HK-2 (cell line): ENCODE results near the gene PRSS38.
A peak's percentile ranks its signal among the peaks of the same experiment; 100 is the strongest.

Experiments
- DNase-seq: peaks from one replicate; pipeline ENCODE4 v3.0.0-alpha.2; 2018; ENCODE audit not compliant: unreplicated experiment

The PRSS38 gene

DNA sequence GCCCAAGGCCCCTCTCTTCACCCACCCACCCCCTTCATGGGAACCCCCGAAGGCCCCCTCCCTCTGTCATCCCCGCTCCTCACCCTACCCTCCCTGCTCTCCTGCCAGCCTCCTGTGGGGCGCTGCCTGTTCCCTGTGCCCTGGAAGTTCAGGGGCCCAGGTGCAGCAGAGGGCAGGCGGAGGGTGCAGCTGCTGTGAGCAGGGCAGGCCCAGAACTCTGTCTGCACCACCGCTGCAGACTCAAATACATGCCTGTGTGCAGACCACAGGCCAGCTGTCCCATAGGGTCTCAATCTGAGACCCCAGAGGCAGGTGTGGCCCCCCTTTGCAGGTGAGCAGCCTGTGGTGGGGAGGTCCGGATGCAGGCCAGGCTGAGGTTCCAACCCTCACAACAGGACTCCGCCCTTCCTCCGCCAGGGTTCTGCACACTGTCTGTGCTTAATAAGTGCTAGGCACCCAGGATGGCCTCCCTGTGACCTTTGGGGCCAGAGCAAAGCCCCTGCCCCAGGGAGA lies 69.7 kb downstream of the PRSS38 start:
- no peak for DNase-seq

DNA sequence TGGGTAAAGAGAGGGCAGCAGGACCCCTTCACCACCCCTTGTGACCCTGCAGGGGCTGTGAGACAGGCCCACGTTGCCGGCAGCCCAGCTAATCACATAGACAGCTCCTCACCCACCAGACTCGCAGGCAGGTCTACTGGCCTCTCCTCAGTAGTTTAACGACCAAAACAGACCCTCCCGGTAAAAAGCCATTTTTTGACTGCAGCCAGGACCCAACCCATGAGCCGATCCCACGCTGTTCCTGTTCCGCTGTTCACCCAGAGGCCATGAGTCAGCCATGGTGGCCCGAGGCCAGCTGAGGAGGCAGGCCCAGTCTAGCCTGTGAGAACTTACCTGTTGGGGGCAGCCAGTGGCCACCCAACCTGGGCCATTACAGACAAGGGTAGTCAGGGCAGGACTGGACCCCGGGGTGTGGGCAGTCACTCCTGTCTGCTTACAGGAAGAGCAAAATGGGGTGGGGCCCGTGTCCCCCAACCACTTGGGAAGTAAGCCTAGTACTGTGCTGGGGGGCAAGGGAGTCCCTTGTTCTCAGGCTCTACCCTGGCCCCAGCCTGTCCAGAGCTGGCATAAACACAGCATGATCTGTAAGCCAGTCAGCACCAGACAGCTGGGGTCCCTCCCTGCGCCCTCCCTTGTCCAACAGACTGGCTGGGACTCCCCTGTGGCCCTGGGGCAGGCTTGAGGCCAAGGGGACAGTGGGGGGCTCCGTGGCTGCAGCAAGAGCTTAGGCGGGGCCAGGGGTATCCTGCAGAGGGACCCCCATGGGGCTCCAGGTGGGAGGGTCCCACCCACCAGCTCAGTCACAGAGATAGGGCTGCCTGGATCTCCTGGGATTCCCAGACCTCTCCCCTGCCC lies 70.4 kb downstream of the PRSS38 start:
- DNase-seq: peak; percentile 51

DNA sequence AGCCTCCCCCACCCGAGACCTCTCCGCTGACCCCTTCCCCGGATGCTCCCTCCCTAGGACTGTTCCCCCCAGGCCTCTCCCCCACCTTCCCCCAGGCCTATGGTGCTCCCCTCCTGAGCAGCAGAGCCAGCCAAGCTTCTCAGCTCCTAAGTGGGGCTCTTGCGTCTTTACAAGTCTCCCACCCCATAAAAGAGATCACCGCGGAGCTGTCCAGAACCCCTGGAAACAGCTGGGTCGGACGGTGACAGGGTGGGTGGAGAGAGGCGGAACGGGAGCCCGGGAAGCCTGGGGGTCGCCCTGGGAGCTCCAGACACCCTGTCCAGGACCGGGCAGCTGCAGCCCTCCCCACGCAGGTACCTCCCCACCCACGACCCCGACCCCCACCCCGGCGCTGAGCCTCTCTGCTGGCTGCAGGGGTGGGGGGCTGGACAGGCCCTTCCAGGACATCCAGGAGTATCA lies 71.1 kb downstream of the PRSS38 start:
- no peak for DNase-seq

DNA sequence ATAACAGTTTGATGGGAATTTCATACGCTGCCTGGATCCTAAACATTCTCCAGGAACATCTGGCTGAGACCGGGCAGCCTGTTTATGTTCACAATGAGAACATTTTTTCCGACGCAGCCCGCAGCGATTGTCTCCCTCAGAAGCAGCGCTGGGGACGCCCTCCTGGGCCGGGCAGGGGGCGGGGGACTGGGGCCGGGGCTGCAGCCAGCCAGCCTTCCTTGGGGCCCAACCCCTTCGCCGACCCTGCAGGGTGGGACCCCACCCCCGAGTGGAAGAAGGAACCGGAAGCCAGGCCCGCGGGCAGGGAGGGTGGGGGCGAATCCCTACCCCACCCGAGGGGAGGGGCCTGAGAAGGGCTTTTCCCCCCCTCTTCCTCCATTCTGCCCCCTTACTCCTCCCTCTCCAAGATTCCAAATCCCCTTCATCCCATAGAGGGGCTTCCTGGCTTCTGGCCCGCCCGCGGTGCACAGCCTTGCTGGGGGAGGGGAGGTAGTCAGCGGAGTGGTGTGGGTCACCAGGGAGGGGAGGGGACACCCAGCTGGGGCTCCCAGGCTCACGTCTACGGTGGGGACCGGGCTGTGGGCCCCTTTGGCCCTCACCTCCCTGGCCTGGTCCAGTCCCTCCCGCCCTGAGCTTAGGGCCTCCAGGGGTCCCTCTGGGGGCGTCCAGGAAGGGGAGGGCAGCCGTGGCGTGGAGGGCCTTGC lies 71.7 kb downstream of the PRSS38 start:
- no peak for DNase-seq

DNA sequence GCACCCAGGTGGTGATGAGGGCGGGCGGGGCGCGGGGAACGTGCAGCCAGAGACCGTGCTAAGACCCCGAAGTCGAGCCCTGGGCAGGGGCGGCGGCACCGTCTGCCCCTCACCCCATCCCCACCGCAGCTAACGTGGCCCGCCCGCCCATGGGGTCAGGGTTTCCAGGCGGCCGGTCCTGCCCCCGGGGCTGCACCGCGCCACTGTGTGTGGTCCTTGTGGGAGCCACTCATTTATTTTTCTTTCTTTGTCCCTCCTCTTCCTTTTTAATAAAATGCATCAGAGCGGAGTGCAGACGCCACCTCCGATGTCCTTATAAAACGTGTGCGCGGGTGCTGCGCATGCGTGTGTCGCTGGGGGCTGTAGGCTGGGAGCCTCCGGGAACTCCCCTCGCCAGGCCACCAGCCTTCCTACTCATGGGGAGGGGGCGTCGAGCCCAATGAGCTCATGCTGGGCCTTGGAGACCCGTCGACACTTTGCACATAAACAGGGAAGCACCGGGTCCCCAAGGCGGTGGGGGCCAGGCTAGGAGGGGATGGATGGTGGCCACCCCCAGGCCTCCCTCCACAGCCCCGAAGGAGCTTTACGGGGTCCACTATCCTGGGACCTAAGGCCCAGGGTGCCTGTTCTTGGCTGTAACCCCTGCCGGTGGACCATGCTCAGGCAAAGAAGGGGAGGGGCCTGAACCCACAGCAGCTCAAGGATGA lies 72.4 kb downstream of the PRSS38 start:
- no peak for DNase-seq

DNA sequence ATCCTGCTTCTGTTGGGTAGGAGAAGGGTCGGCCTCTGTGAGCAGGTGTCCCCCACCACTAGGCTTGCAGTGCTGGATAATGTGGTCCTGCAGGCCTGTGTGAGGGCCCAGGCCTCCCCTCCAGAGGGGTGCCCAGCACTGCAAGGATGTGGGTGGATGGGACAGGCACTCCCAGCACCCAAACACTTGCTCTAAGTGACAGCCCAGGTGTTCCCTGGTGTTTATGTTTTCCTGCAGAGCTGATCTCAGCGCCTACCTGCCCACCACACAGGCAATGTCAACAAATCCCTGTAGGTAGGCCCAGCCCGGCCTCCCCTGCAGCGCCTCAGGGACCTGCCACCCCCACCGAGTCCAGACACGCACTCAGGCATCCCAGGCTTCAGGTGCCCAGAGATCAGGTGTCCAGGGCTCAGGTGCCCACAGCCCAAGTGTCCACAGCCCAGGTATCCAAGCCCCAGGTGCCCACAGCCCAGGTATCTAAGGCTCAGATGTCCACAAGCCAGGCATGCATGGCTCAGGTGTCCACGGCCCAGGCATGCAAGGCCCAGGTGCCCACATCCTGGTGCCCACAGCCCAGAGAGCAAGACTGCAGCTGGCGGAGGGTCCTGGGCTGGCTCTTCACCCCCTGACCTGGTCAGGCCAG lies 73.0 kb downstream of the PRSS38 start:
- no peak for DNase-seq

DNA sequence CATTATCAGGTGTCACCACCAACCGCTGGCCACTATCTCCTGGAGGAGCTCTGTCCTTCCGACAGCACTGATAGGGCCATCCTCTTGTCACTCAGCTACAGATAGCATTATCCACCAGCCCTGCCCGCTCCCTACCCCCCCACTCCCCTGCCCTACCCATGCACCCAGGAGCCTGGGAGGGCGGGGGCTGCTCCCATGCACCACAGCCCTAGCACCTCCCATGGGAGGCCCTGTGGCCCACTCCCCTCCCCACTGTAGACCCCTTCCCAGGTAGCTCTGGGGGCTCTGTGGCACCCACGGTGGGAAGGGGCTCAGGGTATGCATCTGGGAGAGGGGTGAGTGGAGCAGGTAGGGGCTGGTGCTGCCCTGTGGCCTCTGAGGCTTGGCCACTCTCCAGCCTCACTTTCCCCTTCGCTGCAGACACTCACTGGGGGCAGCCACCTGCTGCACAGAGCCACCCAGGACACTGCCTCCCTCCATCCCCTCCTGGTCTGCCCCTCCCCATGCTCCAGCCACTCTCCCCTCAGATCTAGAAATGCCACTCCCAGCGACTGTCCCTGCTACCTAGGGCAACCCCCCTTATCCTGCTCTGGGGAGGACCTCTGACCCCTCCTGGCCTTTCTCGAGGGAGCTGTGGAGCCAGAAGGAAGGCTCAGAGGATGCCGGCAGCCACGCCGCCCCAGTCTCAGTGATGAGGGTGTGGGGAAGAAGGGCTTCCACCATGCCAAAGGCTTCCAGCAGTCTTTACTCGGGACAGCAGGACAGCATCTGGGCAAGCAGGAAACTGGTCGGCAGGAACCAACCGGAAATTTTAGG lies 73.8 kb downstream of the PRSS38 start:
- DNase-seq: no peak

DNA sequence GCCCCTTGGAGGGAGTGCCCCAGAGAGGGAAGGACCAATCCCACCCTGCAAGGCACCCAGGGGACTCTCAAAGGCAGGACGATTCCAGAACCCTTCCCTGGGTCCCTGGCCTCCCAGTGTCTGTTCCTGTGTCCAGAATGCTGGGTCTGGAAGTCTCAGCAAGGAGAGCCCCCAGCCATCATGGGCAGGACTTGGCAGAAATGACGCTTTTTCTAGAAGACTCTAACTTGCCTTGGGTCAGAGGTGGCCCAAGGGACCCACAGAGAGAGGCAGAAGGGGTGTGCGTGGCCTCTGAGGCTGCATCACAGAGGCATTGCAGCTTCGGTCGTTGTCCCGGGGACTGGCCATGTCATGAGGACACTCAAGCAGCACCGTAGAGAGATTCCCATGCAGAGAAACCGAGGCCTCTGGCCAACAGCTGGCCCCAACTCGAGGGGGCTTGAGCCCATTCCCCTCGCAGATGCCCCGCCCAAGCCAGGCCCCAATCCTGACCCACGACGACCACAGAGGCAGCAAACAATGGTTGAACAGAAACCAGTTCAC lies 74.5 kb downstream of the PRSS38 start:
- no peak for DNase-seq

DNA sequence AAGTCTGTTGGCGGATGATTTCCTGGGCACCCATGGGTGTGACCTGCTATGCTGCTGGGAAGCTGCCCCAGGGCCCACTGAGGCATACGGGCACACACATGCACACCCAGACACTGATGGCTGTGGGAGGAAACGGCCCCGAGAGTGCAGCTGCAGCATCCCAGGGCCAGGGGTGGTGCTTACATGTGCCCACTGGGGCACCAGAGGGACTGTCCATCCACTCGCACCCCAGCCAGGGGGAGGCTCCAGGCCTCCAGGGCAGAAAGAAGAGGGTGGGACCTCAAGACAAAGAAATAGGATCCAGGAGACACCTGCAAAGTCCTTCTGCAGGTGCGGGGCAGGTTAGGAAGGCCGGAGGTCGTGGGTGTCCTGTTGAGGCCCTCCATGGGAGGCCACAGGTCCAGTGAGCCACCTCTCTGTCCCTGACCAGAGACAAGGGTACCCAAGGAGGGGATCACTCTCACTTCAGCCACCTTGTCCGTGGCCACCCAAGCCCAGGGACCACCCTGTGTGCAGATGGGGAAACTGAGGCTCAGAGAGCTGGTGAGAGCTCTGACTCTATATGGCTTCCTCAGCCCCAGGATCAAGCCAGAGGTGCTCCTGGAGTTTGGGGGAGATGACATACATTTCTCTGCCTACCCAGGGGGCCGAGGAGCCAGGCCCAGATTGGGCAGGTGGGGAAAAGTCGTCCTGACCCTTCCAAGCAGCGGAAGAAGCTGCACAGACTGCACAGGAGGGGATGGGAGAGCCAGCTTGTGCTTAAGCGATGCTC lies 75.2 kb downstream of the PRSS38 start:
- DNase-seq: no peak

DNA sequence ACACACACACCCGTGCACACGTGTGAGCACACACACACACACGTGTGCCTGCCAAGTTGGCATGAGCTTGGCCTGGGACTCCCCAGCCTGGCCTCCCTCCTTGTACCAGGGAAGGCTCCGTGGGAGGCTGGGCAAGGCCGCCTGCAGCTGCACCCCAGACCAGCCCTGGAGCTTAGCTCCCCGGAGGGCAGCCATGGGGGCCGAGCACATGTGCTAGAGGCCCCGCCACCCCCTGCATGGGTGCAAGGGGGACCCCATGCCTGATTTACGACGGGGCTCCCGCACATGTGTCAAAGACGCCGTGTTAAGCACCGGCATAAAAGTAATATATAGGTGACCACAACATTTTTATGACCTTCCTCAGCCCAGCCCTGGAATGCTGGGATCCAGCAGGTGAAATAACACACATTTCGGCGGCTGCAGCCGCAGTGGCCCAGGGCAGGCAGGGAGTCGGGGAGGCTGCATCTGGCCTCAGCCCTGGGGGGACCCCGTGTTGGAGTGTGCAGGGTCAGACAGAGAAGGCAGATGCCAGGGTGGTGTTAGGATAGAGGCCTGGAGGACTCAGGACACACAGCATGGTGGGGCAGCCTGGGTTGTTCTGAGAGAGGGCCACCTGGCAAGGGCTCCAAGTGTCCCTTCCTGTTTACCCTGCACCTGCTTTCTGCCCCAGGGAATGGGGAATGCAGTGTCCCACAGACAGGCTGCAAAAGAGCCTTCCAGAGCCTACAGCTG lies 75.9 kb downstream of the PRSS38 start:
- DNase-seq: no peak

DNA sequence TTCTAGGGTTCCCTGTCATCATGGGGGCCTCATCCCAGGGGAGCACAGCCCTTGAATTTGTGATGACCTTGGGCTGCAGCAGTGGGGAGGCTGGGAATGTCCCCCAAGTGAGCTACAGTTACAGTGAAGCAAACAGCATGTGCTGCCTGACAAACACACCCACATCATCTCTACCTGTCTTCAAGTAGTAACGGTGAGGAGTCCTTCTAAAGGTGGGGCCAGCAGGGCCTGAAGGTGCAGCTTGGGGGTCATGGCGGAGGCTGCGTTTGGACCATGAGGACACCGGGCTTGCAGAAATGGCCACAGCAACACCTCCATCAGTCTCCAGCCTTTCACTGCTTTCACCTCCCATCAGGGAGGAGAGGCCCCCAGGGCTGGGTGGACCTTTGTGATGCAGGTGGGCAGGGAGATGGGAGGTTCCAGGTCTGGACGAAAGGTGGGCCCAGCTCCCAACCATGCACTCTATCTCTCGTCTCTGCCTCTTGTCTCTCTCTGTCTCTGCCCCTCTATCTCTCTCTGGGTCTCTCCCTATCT lies 76.5 kb downstream of the PRSS38 start:
- no peak for DNase-seq

DNA sequence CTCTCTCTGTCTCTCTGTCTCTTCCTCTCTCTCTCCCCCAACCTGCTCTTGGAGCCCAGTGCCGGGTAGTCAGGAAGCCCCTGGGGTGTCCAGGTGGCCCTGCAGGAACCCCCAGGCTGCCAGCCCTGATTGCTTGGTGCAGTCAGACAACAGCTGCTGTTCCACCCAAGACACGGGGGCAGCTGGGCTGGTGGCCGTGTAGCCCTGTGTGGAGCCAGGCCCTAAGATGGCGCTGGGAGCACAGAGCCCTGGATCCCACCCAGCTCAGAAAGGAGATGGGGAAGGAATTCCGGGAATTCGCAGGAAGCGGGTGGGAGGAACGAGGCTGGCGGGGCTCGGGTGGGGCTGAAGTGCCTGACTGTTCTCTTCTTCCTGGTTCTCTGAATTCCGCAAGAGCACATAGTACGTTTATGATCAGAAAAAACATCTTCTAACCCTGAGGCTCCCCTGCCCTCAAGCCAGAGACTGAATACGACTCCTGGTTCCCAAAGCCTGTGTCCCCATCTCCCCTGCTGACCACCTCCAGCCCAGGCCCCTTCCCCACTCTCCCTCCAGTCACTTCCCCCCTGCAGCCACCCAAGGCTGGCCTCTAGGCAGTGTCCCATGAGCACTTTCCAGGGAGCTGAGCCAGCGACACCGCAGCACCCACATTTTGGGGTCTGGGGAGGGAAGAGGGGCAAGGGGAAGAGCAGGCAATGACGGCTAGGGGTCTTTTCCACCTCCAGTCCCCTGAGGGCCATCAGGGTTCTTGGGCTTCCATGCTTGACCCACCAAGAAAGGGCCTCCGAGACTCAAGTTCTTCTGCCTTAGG lies 77.2 kb downstream of the PRSS38 start:
- peak; percentile 0 for DNase-seq

DNA sequence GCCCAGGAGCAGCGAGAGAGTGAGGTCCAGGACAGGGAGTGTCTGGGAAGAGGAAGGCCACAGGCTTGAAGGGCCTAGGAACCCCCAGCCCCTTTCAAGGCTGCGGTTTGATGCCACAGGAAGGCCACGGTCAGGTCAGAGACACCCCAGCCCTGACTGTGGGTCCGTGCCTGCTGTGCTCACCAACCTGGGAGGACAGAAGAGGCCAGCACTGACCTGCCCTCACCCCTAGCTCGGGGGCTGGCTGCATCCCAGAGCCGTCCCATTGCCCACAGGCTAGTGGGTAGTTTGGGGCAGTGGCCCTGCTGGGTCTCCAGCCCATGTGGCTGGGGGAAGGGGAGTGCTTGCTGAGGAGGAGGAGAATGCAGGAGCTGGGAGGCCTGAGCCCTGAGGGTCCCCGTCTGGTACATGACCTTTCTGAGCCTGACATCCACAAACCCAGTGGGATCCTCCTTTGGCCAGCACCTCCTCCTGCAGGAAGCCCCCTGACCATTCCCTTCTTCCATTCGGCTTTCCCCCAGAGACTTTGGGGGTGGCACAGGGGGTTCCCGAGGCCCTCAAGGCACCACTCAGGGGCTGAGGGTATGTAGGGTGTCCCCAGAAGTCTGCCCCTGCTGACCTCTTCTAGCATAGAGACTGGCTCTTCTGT lies 77.9 kb downstream of the PRSS38 start:
- no peak for DNase-seq

DNA sequence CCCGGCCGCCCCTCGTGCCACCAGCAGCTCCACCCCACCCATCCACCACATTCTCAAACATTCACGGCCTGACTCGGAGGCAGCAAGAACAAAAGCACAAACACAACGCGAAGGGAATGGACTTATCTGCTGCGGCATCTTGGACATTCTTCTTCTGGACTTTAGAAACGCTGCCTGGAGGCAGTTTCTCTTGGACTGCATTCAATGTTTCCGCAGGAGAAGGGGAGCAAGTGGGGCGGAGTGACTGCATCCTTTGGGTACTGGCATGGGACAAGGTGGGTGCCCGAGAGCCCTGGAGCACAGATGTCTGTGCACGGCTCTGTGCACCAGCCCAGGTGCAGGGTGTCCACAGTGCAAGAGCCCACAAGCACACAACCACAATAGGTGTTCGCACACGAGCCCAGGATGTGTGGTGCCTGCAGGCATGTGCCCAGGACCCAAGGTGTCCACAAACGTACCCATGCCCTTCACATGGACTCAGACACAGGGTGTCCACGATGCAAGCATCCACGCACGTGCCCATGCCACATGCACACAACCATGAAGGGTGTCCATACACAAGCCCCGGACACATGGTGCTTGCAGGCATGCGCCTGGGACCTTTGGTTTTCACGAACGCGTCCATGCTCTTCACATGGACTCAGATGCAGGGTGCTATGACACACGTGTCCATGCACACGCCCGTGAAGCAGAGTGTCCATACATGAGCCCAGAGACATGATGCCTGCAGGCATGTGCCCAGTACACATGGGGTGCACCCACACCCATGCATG lies 78.7 kb downstream of the PRSS38 start:
- no peak for DNase-seq

DNA sequence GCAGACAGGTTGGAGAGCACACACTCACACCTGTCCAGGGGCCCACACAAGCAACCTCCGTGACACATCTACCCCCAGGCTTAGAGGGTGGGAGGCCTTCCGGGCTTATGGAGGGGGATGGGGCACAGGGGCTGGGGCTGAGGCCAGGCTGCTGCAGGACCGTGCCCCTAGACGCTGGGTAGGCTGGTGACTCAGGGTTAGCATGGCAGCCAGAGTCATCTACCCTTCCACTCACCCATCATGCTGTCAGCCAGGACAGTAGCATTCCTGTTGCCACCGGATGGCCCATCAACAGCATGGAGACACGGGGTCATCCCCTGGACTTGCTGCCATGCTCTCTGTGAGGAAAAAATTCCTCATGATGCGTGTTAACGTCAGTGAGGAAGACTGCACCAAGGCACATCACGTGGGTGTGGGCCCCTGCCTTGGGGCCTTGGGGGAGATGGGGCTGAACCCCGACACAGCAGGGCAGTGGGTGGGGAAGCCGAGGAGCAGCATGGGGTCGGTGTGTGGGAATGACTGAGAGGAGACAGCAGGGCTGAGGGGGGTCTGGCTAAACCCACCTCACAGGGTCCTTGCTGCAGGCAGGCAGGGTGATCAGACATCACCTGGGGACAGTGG lies 79.5 kb downstream of the PRSS38 start:
- no peak for DNase-seq
